ENCODE results near the gene TRPC4. TPM values are rescaled to one million over a fixed set of nuclear protein-coding genes. Genes with fewer than 3 reads are reported as not detected.

TRPC4 gene
- total and polyA plus RNA-seq, 2 donors (not counting 1 experiment from before 2014, with no cell fraction given) = not detected

- ATAC-seq (ENCODE audit: low read depth) (no peak), DNase-seq (no peak)
- H2AFZ ChIP-seq (ENCODE audit: insufficient read depth, low read depth, low read length, poor library complexity, severe bottlenecking) = no peak overlapping the region
- no peaks in the 10 kb centered on the region for H3K9me3 ChIP-seq (ENCODE audit: control extremely low read depth in 1 of 3, control insufficient read depth in 2 of 3, insufficient read depth in 1 of 3, low read length in 2 of 3)
- ChIA-PET POLR2A (no interaction called here), CTCF (no interaction called here)
- Mint-ChIP-seq H3K4me3 (no peak overlapping the region), H3K9me3 (ENCODE audit: insufficient read depth) (no peaks in the 10 kb centered on the region), H3K27ac (no peak overlapping the region), H3K4me1 (no peaks in the 10 kb centered on the region), H3K27me3 (no peaks in the 10 kb centered on the region)
- no peak overlapping the region for H3K4me3 ChIP-seq (ENCODE audit: control extremely low read depth in 1 of 5, extremely low read depth in 1 of 5, insufficient read depth in 1 of 5, low read depth in 2 of 5, low read length in 4 of 5)
- H3K27ac ChIP-seq (ENCODE audit: low read length in 2 of 2) = no peak overlapping the region
- H3K9ac ChIP-seq (ENCODE audit: low read length) = no peak overlapping the region
- no peaks in the 10 kb centered on the region for H4K20me1 ChIP-seq (ENCODE audit: control insufficient read depth, insufficient read depth, low read length, poor library complexity, severe bottlenecking)
- WGBS (ENCODE audit: insufficient coverage) = 60% methylated on average over 1 of the region's 3 CpGs
- H3K36me3 ChIP-seq (replicated peaks in 1 of 2; ENCODE audit: control extremely low read depth in 1 of 2, control insufficient read depth in 1 of 2, extremely low read depth in 1 of 2, insufficient read depth in 2 of 2, low read length in 1 of 2) = no peaks in the 10 kb centered on the region
- no peaks in the 10 kb centered on the region for H3K79me2 ChIP-seq (ENCODE audit: control insufficient read depth, insufficient read depth, low read length)
- intact Hi-C loops (cut with micrococcal nuclease) = no loop called here
- H3K4me1 ChIP-seq (ENCODE audit: control insufficient read depth in 2 of 2, insufficient read depth in 2 of 2, low read length in 2 of 2) = no peaks in the 10 kb centered on the region
- H3K27me3 ChIP-seq (replicated peaks in 1 of 4; ENCODE audit: control extremely low read depth in 1 of 4, control insufficient read depth in 3 of 4, insufficient read depth in 4 of 4, low read length in 3 of 4) = no peaks in the 10 kb centered on the region
- no peak overlapping the region for H3K4me2 ChIP-seq (replicated peaks; ENCODE audit: low read depth, low read length, poor library complexity, severe bottlenecking)
- TF ChIP-seq CTCF (IDR thresholded peaks at IDR 0.05) (no peak), EZH2 (IDR thresholded peaks at IDR 0.05; ENCODE audit: borderline replicate concordance, insufficient read depth, low read depth, low read length, poor library complexity, severe bottlenecking) (no peak)
These were observed 103.1 kb downstream of the TRPC4 start for GRCh38 chr13:37766502-37766901.

- TF ChIP-seq EZH2 (IDR thresholded peaks at IDR 0.05; ENCODE audit: borderline replicate concordance, insufficient read depth, low read depth, low read length, poor library complexity, severe bottlenecking) (no peak), CTCF (IDR thresholded peaks at IDR 0.05) (no peak)
- H3K27ac Mint-ChIP-seq = no peak overlapping the region
- Histone ChIP-seq H3K9me3 (ENCODE audit: control extremely low read depth in 1 of 3, control insufficient read depth in 2 of 3, insufficient read depth in 1 of 3, low read length in 2 of 3) (no peaks in the 10 kb centered on the region), H3K4me3 (ENCODE audit: control extremely low read depth in 1 of 5, extremely low read depth in 1 of 5, insufficient read depth in 1 of 5, low read depth in 2 of 5, low read length in 4 of 5) (no peak overlapping the region), H3K79me2 (ENCODE audit: control insufficient read depth, insufficient read depth, low read length) (no peaks in the 10 kb centered on the region), H3K4me2 (replicated peaks; ENCODE audit: low read depth, low read length, poor library complexity, severe bottlenecking) (no peak overlapping the region), H3K27me3 (replicated peaks in 1 of 4; ENCODE audit: control extremely low read depth in 1 of 4, control insufficient read depth in 3 of 4, insufficient read depth in 4 of 4, low read length in 3 of 4) (no peaks in the 10 kb centered on the region), H4K20me1 (ENCODE audit: control insufficient read depth, insufficient read depth, low read length, poor library complexity, severe bottlenecking) (no peaks in the 10 kb centered on the region), H3K4me1 (ENCODE audit: control insufficient read depth in 2 of 2, insufficient read depth in 2 of 2, low read length in 2 of 2) (no peaks in the 10 kb centered on the region), H3K36me3 (replicated peaks in 1 of 2; ENCODE audit: control extremely low read depth in 1 of 2, control insufficient read depth in 1 of 2, extremely low read depth in 1 of 2, insufficient read depth in 2 of 2, low read length in 1 of 2) (no peaks in the 10 kb centered on the region), H3K27ac (ENCODE audit: low read length in 2 of 2) (no peak overlapping the region), H3K9ac (ENCODE audit: low read length) (no peak overlapping the region), H2AFZ (ENCODE audit: insufficient read depth, low read depth, low read length, poor library complexity, severe bottlenecking) (no peak overlapping the region)
- intact Hi-C loops (cut with micrococcal nuclease) = no loop called here
- POLR2A ChIA-PET = no interaction called here
- no peaks in the 10 kb centered on the region for H3K9me3 Mint-ChIP-seq (ENCODE audit: insufficient read depth)
- H3K27me3 Mint-ChIP-seq = no peaks in the 10 kb centered on the region
- WGBS (ENCODE audit: insufficient coverage) = 93% methylated on average over 2 of the region's 3 CpGs
- no peaks in the 10 kb centered on the region for H3K4me1 Mint-ChIP-seq
- CTCF ChIA-PET = no interaction called here
- ATAC-seq (ENCODE audit: low read depth) = no peak
- no peak overlapping the region for H3K4me3 Mint-ChIP-seq
- DNase-seq = no peak
These were observed 114.2 kb downstream of the TRPC4 start for GRCh38 chr13:37755349-37755748.
